GM12891 (cell line): ENCODE measurements around the gene MED29.

Experiments used
- POLR2A ChIP-seq: IDR thresholded peaks from 2 replicates; pipeline ENCODE4 v1.6.1; 2011; ENCODE audit warnings: low read depth, low read length, control low read depth
- POLR2AphosphoS5 ChIP-seq: IDR thresholded peaks from 2 replicates; pipeline ENCODE4 v1.6.1; 2011; ENCODE audit warnings: low read depth, low read length, control low read depth
- SPI1 ChIP-seq: IDR thresholded peaks from 2 replicates; pipeline ENCODE4 v1.6.1; 2011; ENCODE audit warnings: low read depth, low read length, control low read depth

GRCh38 chr19:39360599-39360998 lies 30.6 kb upstream of the MED29 start:
- TF ChIP-seq POLR2A = no peak
- TF ChIP-seq SPI1 = no peak
- TF ChIP-seq POLR2AphosphoS5 = no peak
